ENCODE measurements around the gene B4GALT6. TPM values are rescaled to one million over a fixed set of nuclear protein-coding genes. Genes with fewer than 3 reads are reported as not detected.

The B4GALT6 gene
- total RNA-seq, 4 donors from 2014 or later = 1.5 to 11.8 (median 3.9) TPM

GRCh38 chr18:31630549-31630948 lies 53.8 kb downstream of the B4GALT6 start:
- H3K4me3 ChIP-seq = no peak overlapping the region
- no peaks in the 10 kb centered on the region for H3K4me1 ChIP-seq
- H3K36me3 ChIP-seq = no peaks in the 10 kb centered on the region
- no peak for DNase-seq
- no peak for TF ChIP-seq CTCF (IDR thresholded peaks at IDR 0.05)
- no peak for TF ChIP-seq POLR2A (IDR thresholded peaks at IDR 0.05)
- H3K27me3 ChIP-seq = no peaks in the 10 kb centered on the region
- no peaks in the 10 kb centered on the region for H3K9me3 ChIP-seq
- intact Hi-C loops (cut with DNase I; ENCODE audit: low total_unique reads) = loop anchor here (10.0 kb wide), 1 partner anchor 1906 kb away; no protein-coding TSS in a partner anchor
- no peak overlapping the region for H3K27ac ChIP-seq

GRCh38 chr18:31626409-31626808 lies 58.0 kb downstream of the B4GALT6 start:
- no peaks in the 10 kb centered on the region for H3K9me3 ChIP-seq
- TF ChIP-seq POLR2A (IDR thresholded peaks at IDR 0.05) (no peak), CTCF (IDR thresholded peaks at IDR 0.05) (no peak)
- DNase-seq = no peak

DNA sequence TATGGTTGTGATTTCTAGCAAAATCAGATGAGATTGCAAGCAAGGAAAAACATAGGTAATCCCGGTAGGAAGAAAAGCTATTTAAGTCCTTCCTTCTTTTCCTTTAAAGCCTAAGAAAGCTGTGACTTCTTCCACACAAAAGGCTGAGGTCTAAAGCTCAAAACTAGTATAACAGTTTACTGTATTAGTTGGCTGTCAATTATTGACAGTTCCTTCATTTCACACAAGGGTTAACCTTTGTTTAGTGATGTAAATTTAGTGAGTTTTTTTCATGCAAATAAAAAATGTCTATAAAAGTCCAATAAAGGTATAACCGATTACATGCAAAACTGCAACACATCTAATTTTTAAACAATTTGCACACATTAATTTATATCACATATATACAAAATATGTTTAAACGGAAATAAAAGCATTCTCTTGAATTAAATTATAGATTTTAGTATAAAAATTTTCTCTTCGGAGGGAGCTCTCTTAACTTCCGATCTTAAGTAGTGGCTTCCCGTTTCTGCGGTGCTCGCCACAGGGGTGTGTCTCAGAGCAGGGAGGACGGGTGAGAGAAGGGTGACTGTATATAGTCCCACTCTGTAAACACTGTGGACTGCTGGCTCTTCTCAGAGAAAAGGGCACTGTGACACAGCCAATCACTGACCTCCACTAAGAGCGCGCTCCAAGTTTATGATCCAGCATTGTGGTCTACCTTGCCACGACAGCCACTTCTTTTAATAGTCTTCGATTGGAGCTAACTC lies 59.3 kb downstream of the B4GALT6 start:
- no peak for DNase-seq
- intact Hi-C loops (cut with DNase I; ENCODE audit: low total_unique reads) = no loop called here
- no peak overlapping the region for H3K4me3 ChIP-seq
- no peak overlapping the region for H3K27ac ChIP-seq
- H3K9me3 ChIP-seq = no peaks in the 10 kb centered on the region
- no peaks in the 10 kb centered on the region for H3K36me3 ChIP-seq
- TF ChIP-seq POLR2A (IDR thresholded peaks at IDR 0.05) = no peak
- TF ChIP-seq CTCF (IDR thresholded peaks at IDR 0.05) = no peak
- no peaks in the 10 kb centered on the region for H3K4me1 ChIP-seq
- no peaks in the 10 kb centered on the region for H3K27me3 ChIP-seq

More at GRCh38 chr18:31626409-31626808, 58.0 kb downstream of the B4GALT6 start:
- Histone ChIP-seq H3K27ac (no peak overlapping the region), H3K4me3 (no peak overlapping the region), H3K27me3 (no peaks in the 10 kb centered on the region), H3K4me1 (no peaks in the 10 kb centered on the region), H3K36me3 (no peaks in the 10 kb centered on the region)
- intact Hi-C loops (cut with DNase I; ENCODE audit: low total_unique reads) = no loop called here

GRCh38 chr18:31619291-31619690 lies 65.1 kb downstream of the B4GALT6 start:
- no peak overlapping the region for H3K27ac ChIP-seq
- DNase-seq = no peak

More at GRCh38 chr18:31619291-31619690, 65.1 kb downstream of the B4GALT6 start:
- no peaks in the 10 kb centered on the region for H3K9me3 ChIP-seq
- no peaks in the 10 kb centered on the region for H3K4me1 ChIP-seq
- TF ChIP-seq CTCF (IDR thresholded peaks at IDR 0.05) (no peak), POLR2A (IDR thresholded peaks at IDR 0.05) (no peak)
- no peaks in the 10 kb centered on the region for H3K36me3 ChIP-seq
- H3K27me3 ChIP-seq = no peaks in the 10 kb centered on the region
- intact Hi-C loops (cut with DNase I; ENCODE audit: low total_unique reads) = no loop called here
- H3K4me3 ChIP-seq = no peak overlapping the region

All from uterus (tissue), 4 donors.